Vagina (tissue), 2 donors: ENCODE data around the gene TUT7. TPM values are rescaled to one million over a fixed set of nuclear protein-coding genes. Genes with fewer than 3 reads are reported as not detected.

ENCODE experiments used
- DNase-seq, 2 donors: peaks; one replicate each; pipeline ENCODE4 v3.0.0-alpha.2; 2017; ENCODE audit errors: extremely low spot score in 2 of 2
- H3K27ac ChIP-seq: fragments of 200-600 bp; sonication (generic); one replicate; pipeline ENCODE4 v1.5.1; 2019
- H3K27me3 ChIP-seq: fragments of 200-600 bp; sonication (generic); one replicate; pipeline ENCODE4 v1.5.1; 2019
- H3K36me3 ChIP-seq, 2 donors: fragments of 200-600 bp; sonication (generic); one replicate each; pipeline ENCODE4 v1.5.1; 2017 to 2019
- H3K4me1 ChIP-seq: fragments of 200-600 bp; sonication (generic); one replicate; pipeline ENCODE4 v1.5.1; 2019
- H3K4me3 ChIP-seq, 2 donors: fragments of 200-600 bp; sonication (generic); 1 replicate in 1 of 2; 2 replicates in 1 of 2; pipeline ENCODE4 v1.5.1; 2016 to 2019
- H3K9me3 ChIP-seq: fragments of 200-600 bp; sonication (generic); one replicate; pipeline ENCODE4 v1.5.1; 2019
- POLR2A ChIP-seq, 2 donors: fragments of 450-650 bp; IDR thresholded peaks; one replicate each; pipeline ENCODE4 v1.6.1; 2017; ENCODE audit warnings: antibody characterized with exemption in 2 of 2, mild to moderate bottlenecking in 2 of 2, moderate library complexity in 2 of 2
- POLR2AphosphoS5 ChIP-seq, 2 donors: sonication (generic); formaldehyde crosslinking; IDR thresholded peaks; one replicate each; pipeline ENCODE4 v1.9.0; 2017; ENCODE audit warnings: antibody characterized with exemption in 2 of 2, mild to moderate bottlenecking in 2 of 2, low read depth in 1 of 2; ENCODE audit not compliant: insufficient read depth in 1 of 2
- intact Hi-C: fragments of 100-400 bp; cut with DNase I; formaldehyde crosslinking; loops from one replicate; pipeline ENCODE4 v1.15.1; 2023
- total RNA-seq: library from RNA; depleted of rRNA; stranded (reverse); fragments of >200 nt; gene quantifications from one replicate; pipeline ENCODE4 v1.2.3, GENCODE V29; 2016
- TF ChIP-seq, protein P1 (sequence below), 3 experiments: fragments of 450-650 bp in 2 of 3; fragments of 200-600 bp in 1 of 3; sonication (generic) in 1 of 3; IDR thresholded peaks; one replicate each; pipeline ENCODE4 v1.5.1; 2017 to 2019; ENCODE audit warnings: antibody characterized with exemption in 3 of 3, mild to moderate bottlenecking in 2 of 3, moderate library complexity in 2 of 3

TUT7 gene
- total RNA-seq, 1 donor from 2014 or later = 72.4 TPM

DNA sequence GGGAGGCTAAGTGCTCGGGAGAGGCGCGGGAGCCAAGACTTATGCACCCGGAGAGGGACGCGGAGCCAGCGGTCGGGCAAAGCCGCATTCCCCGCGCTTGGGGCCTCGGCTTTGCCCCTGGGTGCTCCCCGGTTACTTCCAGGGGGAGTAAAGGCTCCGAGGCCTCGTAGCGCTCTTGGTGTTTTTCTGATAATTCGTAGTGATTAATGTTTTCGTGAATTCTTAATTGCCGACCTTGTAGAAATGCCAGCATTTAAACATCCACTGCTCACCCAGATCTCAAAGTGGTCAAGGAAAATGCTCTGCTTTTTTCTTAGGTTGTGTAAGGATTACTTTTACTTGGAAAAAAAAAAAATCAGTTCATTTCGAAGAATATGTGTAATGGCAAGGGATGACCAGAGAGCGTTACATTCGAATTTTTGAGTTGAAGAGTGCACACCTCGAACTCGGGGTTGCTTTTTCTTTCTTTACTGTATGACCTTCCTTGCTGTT is 654 bp upstream of the TUT7 start:
- H3K36me3 ChIP-seq = no peaks in the 10 kb centered on the region
- intact Hi-C loops = no loop called here
- H3K27ac ChIP-seq = peak overlapping the region; percentile 96
- TF ChIP-seq POLR2AphosphoS5 (IDR thresholded peaks at IDR 0.05; ENCODE audit: insufficient read depth in 1 of 2, low read depth in 1 of 2) = no peak
- TF ChIP-seq, protein P1, sequence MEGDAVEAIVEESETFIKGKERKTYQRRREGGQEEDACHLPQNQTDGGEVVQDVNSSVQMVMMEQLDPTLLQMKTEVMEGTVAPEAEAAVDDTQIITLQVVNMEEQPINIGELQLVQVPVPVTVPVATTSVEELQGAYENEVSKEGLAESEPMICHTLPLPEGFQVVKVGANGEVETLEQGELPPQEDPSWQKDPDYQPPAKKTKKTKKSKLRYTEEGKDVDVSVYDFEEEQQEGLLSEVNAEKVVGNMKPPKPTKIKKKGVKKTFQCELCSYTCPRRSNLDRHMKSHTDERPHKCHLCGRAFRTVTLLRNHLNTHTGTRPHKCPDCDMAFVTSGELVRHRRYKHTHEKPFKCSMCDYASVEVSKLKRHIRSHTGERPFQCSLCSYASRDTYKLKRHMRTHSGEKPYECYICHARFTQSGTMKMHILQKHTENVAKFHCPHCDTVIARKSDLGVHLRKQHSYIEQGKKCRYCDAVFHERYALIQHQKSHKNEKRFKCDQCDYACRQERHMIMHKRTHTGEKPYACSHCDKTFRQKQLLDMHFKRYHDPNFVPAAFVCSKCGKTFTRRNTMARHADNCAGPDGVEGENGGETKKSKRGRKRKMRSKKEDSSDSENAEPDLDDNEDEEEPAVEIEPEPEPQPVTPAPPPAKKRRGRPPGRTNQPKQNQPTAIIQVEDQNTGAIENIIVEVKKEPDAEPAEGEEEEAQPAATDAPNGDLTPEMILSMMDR (IDR thresholded peaks at IDR 0.05) = peak in 1 of 3 experiments; percentile 17
- DNase-seq = peak in 1 of 2 donors; percentile 89
- no peaks in the 10 kb centered on the region for H3K27me3 ChIP-seq
- H3K4me3 ChIP-seq = peak overlapping the region; percentile 53 to 98
- H3K4me1 ChIP-seq = peaks cover 43% of the 10 kb centered on the region
- no peaks in the 10 kb centered on the region for H3K9me3 ChIP-seq

DNA sequence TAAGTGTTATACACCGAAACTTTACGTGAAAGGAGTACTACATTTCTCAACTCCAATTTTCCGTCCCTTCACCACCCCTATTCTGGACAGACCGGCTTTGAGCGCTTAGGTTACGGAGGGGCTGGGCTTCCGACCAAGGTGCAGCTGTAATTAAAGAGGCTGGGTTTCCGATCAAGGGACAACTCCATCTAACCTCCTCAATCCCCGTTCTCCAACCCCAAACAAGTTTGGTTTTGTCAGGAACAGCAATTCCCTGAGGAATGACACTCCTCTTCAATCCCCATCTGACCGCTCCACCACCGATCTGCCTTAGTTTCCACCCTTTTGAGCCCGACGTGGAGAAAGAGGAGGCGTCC is 577 bp downstream of the TUT7 start:
- Histone ChIP-seq H3K4me3 (peak overlapping the region; percentile 53 to 98), H3K9me3 (no peaks in the 10 kb centered on the region), H3K27me3 (no peaks in the 10 kb centered on the region), H3K36me3 (no peaks in the 10 kb centered on the region), H3K4me1 (peaks cover 56% of the 10 kb centered on the region), H3K27ac (peak overlapping the region; percentile 96)
- intact Hi-C loops = no loop called here
- no peak for DNase-seq
- TF ChIP-seq POLR2A (IDR thresholded peaks at IDR 0.05) = no peak
- TF ChIP-seq POLR2AphosphoS5 (IDR thresholded peaks at IDR 0.05; ENCODE audit: insufficient read depth in 1 of 2, low read depth in 1 of 2) = no peak
- TF ChIP-seq, protein P1 (IDR thresholded peaks at IDR 0.05) = no peak

DNA sequence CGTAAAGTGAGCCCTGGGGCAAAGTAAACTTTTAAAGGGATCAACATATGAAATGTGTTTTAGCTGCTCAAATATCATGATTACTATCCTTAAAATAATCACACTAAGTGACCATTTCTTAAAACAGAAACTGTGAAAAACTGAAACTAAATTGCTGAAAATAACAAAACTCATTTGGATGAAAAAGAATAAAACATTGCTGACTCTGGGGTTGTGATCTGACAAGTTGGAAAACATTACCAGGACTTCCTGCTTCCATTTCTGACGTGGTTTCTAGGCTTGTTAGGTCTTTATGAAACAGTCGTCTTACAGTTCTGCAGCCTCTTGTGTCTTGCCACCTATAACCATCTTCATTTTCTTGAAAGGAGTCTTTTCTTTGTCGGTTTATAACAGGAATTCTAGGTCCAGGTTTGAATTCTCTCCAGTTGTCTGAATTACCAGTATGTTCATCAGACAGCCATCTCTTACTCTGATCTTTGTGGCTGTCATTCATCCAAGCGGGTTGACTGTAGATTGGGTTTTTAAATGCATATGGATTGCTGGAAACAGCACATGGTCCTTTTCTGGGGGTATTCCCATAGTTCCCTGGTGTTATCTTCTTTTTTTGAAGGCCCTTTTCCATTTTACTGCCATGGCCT is 1.7 kb downstream of the TUT7 start:
- no peak for DNase-seq
- Histone ChIP-seq H3K4me3 (peak overlapping the region in 1 of 2 donors; percentile 98), H3K4me1 (peaks cover 59% of the 10 kb centered on the region), H3K27ac (peak overlapping the region; percentile 18), H3K36me3 (no peaks in the 10 kb centered on the region), H3K27me3 (no peaks in the 10 kb centered on the region), H3K9me3 (no peaks in the 10 kb centered on the region)
- TF ChIP-seq POLR2AphosphoS5 (IDR thresholded peaks at IDR 0.05; ENCODE audit: insufficient read depth in 1 of 2, low read depth in 1 of 2) (no peak), POLR2A (IDR thresholded peaks at IDR 0.05) (no peak)
- TF ChIP-seq, protein P1 (IDR thresholded peaks at IDR 0.05) = no peak
- intact Hi-C loops = no loop called here

DNA sequence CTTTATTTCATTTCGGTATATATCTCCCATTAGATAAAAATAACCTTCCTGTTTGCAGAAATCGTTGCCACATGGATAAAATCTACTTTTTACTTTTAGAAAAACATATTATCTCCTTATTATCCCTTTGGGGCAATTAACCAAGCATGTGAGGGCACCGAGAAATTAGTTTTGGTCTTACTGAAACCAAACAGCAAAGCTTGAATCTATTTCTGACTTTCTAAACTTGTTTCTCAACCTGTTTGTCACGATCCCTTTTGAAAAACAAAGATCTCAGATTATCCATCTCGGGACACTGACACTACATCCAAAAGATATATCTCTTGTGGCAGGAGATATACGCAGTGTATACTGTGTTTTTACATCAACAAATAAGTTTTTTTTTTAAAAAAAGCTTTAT is 2.3 kb downstream of the TUT7 start:
- H3K27ac ChIP-seq = no peak overlapping the region
- H3K27me3 ChIP-seq = no peaks in the 10 kb centered on the region
- TF ChIP-seq POLR2A (IDR thresholded peaks at IDR 0.05) (no peak), POLR2AphosphoS5 (IDR thresholded peaks at IDR 0.05; ENCODE audit: insufficient read depth in 1 of 2, low read depth in 1 of 2) (no peak)
- TF ChIP-seq, protein P1 (IDR thresholded peaks at IDR 0.05) = no peak
- no peak for DNase-seq
- H3K4me3 ChIP-seq = peak overlapping the region in 1 of 2 donors; percentile 98
- peaks cover 59% of the 10 kb centered on the region for H3K4me1 ChIP-seq
- intact Hi-C loops = no loop called here
- H3K36me3 ChIP-seq = no peaks in the 10 kb centered on the region
- no peaks in the 10 kb centered on the region for H3K9me3 ChIP-seq

DNA sequence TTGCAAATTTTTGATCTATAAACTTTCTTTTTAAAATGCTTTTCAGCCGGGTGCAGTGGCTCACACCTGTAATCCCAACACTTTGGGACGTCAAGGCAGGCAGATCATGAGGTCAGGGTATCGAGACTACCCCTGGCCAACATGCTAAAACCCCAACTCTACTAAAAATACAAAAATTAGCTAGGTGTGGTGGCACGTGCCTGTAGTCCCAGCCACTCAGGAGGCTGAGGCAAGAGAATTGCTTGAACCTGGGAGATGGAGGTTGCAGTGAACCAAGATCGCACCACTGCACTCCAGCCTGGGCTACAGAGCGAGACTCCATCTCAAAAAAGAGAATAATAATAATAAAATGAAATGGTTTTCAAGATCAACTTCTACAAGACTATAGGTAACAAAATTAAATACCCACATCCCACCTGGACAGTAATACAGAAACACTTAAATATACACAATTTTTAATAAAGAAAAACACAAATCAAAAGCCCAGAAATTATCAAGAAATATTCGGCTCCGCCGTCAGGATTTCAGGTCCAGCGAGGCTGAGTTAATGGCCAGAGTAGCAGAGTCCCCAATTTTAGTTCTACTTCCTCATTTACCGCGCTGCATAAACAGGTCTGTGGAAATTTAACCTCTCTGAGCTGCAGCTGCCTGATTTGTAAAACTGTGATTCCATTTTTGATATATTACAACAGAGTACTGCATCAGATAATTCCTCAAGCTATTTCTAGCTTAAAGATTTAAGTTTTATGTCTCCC is 4.0 kb downstream of the TUT7 start:
- no peaks in the 10 kb centered on the region for H3K27me3 ChIP-seq
- DNase-seq = no peak
- H3K4me3 ChIP-seq = peak overlapping the region in 1 of 2 donors; percentile 5
- no peak overlapping the region for H3K27ac ChIP-seq
- intact Hi-C loops = no loop called here
- H3K36me3 ChIP-seq = peaks cover 0 to 14% of the 10 kb centered on the region in 2 donors
- H3K4me1 ChIP-seq = peaks cover 56% of the 10 kb centered on the region
- TF ChIP-seq POLR2AphosphoS5 (IDR thresholded peaks at IDR 0.05; ENCODE audit: insufficient read depth in 1 of 2, low read depth in 1 of 2) (no peak), POLR2A (IDR thresholded peaks at IDR 0.05) (no peak)
- TF ChIP-seq, protein P1 (IDR thresholded peaks at IDR 0.05) = no peak
- no peaks in the 10 kb centered on the region for H3K9me3 ChIP-seq
